Chondrocyte (in vitro differentiated cells): ENCODE data around the gene FDX1. TPM values are rescaled to one million over a fixed set of nuclear protein-coding genes. Genes with fewer than 3 reads are reported as not detected.

Experiments
- DNase-seq: peaks from one replicate; pipeline ENCODE4 v3.0.0; 2021; ENCODE audit warnings: mixed read lengths, low spot score
- H3K27ac Mint-ChIP-seq: one replicate; pipeline ENCODE4 v1.8.0; 2021; ENCODE audit warnings: mild to moderate bottlenecking, moderate library complexity, mixed read lengths; ENCODE audit not compliant: unreplicated experiment
- H3K27me3 Mint-ChIP-seq: 2 replicates; pipeline ENCODE4 v1.8.0; 2021; ENCODE audit warnings: low read depth, mixed read lengths
- H3K36me3 Mint-ChIP-seq: 2 replicates; pipeline ENCODE4 v1.8.0; 2021; ENCODE audit warnings: low read depth, mixed read lengths
- H3K4me1 Mint-ChIP-seq: 2 replicates; pipeline ENCODE4 v1.8.0; 2021; ENCODE audit warnings: low read depth, mild to moderate bottlenecking, mixed read lengths
- H3K4me3 Mint-ChIP-seq: one replicate; pipeline ENCODE4 v1.8.0; 2021; ENCODE audit warnings: mild to moderate bottlenecking, moderate library complexity, mixed read lengths; ENCODE audit not compliant: unreplicated experiment
- H3K9me3 Mint-ChIP-seq: 2 replicates; pipeline ENCODE4 v1.8.0; 2021; ENCODE audit warnings: low read depth, mixed read lengths
- CTCF ChIP-seq: fragments of 200-600 bp; sonication (generic); IDR thresholded peaks from 2 replicates; pipeline ENCODE4 v1.5.0; 2021; ENCODE audit warnings: antibody characterized with exemption, mild to moderate bottlenecking, moderate library complexity
- total RNA-seq: library from RNA; stranded (reverse); gene quantifications from 3 replicates; pipeline ENCODE4 v1.2.1, GENCODE V29; 2021

Gene FDX1
- total RNA-seq, 1 donor from 2014 or later: 5.6 TPM

- H3K9me3 Mint-ChIP-seq: peaks cover 18% of the 10 kb centered on the region
- H3K4me3 Mint-ChIP-seq: no peak overlapping the region
- peaks cover 6% of the 10 kb centered on the region for H3K27me3 Mint-ChIP-seq
- no peak for DNase-seq
- no peaks in the 10 kb centered on the region for H3K4me1 Mint-ChIP-seq
- no peak for TF ChIP-seq CTCF
- peaks cover 1% of the 10 kb centered on the region for H3K36me3 Mint-ChIP-seq
- H3K27ac Mint-ChIP-seq: no peak overlapping the region
These were observed 67.7 kb downstream of the FDX1 start for GRCh38 chr11:110497231-110497978.

GRCh38 chr11:110501428-110501827 is 71.7 kb downstream of the FDX1 start:
- H3K4me1 Mint-ChIP-seq: no peaks in the 10 kb centered on the region
- H3K4me3 Mint-ChIP-seq: no peak overlapping the region
- H3K27me3 Mint-ChIP-seq: peaks cover 6% of the 10 kb centered on the region
- TF ChIP-seq CTCF: no peak
- H3K27ac Mint-ChIP-seq: no peak overlapping the region
- no peak for DNase-seq
- H3K36me3 Mint-ChIP-seq: no peaks in the 10 kb centered on the region
- H3K9me3 Mint-ChIP-seq: peaks cover 11% of the 10 kb centered on the region

- H3K36me3 Mint-ChIP-seq: no peaks in the 10 kb centered on the region
- no peak for TF ChIP-seq CTCF
These were observed 76.0 kb downstream of the FDX1 start for GRCh38 chr11:110505528-110506284.

GRCh38 chr11:110507328-110507727 is 77.6 kb downstream of the FDX1 start:
- DNase-seq: no peak
- Mint-ChIP-seq H3K27ac (no peak overlapping the region), H3K4me3 (no peak overlapping the region), H3K27me3 (no peaks in the 10 kb centered on the region), H3K4me1 (peaks cover 15% of the 10 kb centered on the region), H3K36me3 (no peaks in the 10 kb centered on the region), H3K9me3 (no peaks in the 10 kb centered on the region)
- no peak for TF ChIP-seq CTCF

More at GRCh38 chr11:110505528-110506284, 76.0 kb downstream of the FDX1 start:
- Mint-ChIP-seq H3K27ac (no peak overlapping the region), H3K4me3 (no peak overlapping the region), H3K9me3 (peaks cover 8% of the 10 kb centered on the region), H3K4me1 (peaks cover 15% of the 10 kb centered on the region), H3K27me3 (no peaks in the 10 kb centered on the region)
- no peak for DNase-seq

GRCh38 chr11:110508786-110509185 is 79.0 kb downstream of the FDX1 start:
- H3K27ac Mint-ChIP-seq: peak overlapping the region; percentile 50
- H3K4me1 Mint-ChIP-seq: peaks cover 15% of the 10 kb centered on the region
- H3K27me3 Mint-ChIP-seq: peaks cover 4% of the 10 kb centered on the region
- H3K4me3 Mint-ChIP-seq: no peak overlapping the region
- no peaks in the 10 kb centered on the region for H3K36me3 Mint-ChIP-seq
- no peak for DNase-seq
- no peak for TF ChIP-seq CTCF
- H3K9me3 Mint-ChIP-seq: no peaks in the 10 kb centered on the region
